Mammary epithelial cell (primary cell): Measurements from ENCODE around the gene EPHA1.

Experiments used
- CTCF ChIP-seq, 2 donors: IDR thresholded peaks in 1 of 2; conservative IDR thresholded peaks in 1 of 2; 2 replicates each; pipeline ENCODE4 v1.5.1; 2011 to 2012; ENCODE audit warnings: inconsistent platforms in 2 of 2, low read length in 2 of 2, mild to moderate bottlenecking in 2 of 2, control low read depth in 1 of 2, low read depth in 1 of 2; ENCODE audit not compliant: insufficient read depth in 1 of 2; ENCODE audit errors: extremely low read depth in 1 of 2
- EZH2 ChIP-seq: IDR thresholded peaks from 2 replicates; pipeline ENCODE4 v1.6.1; 2012; ENCODE audit warnings: low read length, inconsistent platforms, borderline replicate concordance

DNA sequence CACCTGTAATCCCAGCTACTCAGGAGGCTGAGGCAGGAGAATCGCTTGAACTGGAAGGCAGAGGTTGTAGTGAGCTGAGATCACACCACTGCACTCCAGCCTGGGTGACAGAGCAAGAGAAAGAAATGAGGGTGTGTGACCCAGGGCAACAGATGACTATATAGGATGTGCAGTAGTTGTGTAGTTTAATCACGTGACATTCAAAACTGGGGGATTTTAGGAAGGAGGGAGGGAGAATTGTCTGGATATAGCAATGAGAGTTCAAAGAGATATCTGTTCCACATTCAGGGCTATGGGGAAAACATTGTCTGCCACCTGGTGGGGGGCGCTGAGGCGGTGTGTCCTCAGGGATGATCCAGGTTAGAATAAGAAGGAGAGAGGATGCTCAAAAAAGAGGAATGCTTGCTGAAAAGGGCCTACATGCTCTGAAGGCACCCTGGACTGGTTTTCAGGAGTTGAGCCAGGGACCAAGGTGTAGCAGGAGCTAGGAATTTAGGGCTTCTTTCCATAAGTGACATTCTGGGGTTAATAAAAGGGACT, 35.3 kb downstream of the EPHA1 start:
- TF ChIP-seq CTCF (conservative IDR thresholded peaks at IDR 0.05 in 1 of 2, IDR thresholded peaks at IDR 0.05 in 1 of 2; ENCODE audit: extremely low read depth in 1 of 2, insufficient read depth in 1 of 2, low read depth in 1 of 2, low read length in 2 of 2) (no peak), EZH2 (no peak)
